Peyer's patch (tissue), 4 donors: ENCODE results near the gene KIF5B. TPM values are rescaled to one million over a fixed set of nuclear protein-coding genes. Genes with fewer than 3 reads are reported as not detected.

Experiments
- DNase-seq, 3 donors: peaks; one replicate each; pipeline ENCODE4 v3.0.0-alpha.2; 2017 to 2019
- H3K27ac ChIP-seq, 4 donors: fragments of 200-600 bp; sonication (generic); one replicate each; pipeline ENCODE4 v1.5.1; 2016 to 2019
- H3K27me3 ChIP-seq, 2 donors: fragments of 200-600 bp; sonication (generic); one replicate each; pipeline ENCODE4 v1.5.1; 2019
- H3K36me3 ChIP-seq, 3 donors: fragments of 200-600 bp; sonication (generic); one replicate each; pipeline ENCODE4 v1.5.1; 2016 to 2019
- H3K4me1 ChIP-seq, 4 donors: fragments of 200-600 bp; sonication (generic); one replicate each; pipeline ENCODE4 v1.5.1; 2016 to 2019
- H3K4me3 ChIP-seq, 4 donors: fragments of 200-600 bp; sonication (generic); 1 replicate in 3 of 4; 2 replicates in 1 of 4; pipeline ENCODE4 v1.5.1; 2016 to 2019; ENCODE audit warnings: mild to moderate bottlenecking in 1 of 4
- H3K9me3 ChIP-seq, 4 donors: fragments of 200-600 bp; sonication (generic); one replicate each; pipeline ENCODE4 v1.5.1; 2016 to 2019; ENCODE audit warnings: mild to moderate bottlenecking in 1 of 4
- CTCF ChIP-seq, 6 experiments: fragments of 450-650 bp in 4 of 6; fragments of 200-600 bp in 2 of 6; sonication (generic) in 1 of 6; IDR thresholded peaks; one replicate each; pipeline ENCODE4 v1.5.1; 2017 to 2019; ENCODE audit warnings: antibody characterized with exemption in 6 of 6, mild to moderate bottlenecking in 3 of 6, moderate library complexity in 1 of 6
- POLR2A ChIP-seq, 2 donors: fragments of 450-650 bp; IDR thresholded peaks; one replicate each; pipeline ENCODE4 v1.5.1; 2017; ENCODE audit warnings: antibody characterized with exemption in 2 of 2, mild to moderate bottlenecking in 2 of 2, moderate library complexity in 2 of 2
- total RNA-seq, 4 donors: library from RNA; depleted of rRNA; stranded (reverse); fragments of >200 nt; gene quantifications; one replicate each; pipeline ENCODE4 v1.1.0, GENCODE V29; 2016

The KIF5B gene
- total RNA-seq, 4 donors from 2014 or later = 69.1 to 124 (median 83.9) TPM

GRCh38 chr10:32036922-32037321 is 19.3 kb downstream of the KIF5B start:
- Histone ChIP-seq H3K4me1 (peaks cover 0 to 15% (median 0%) of the 10 kb centered on the region in 4 donors), H3K27me3 (no peaks in the 10 kb centered on the region), H3K4me3 (no peak overlapping the region), H3K27ac (no peak overlapping the region), H3K36me3 (peaks cover 0 to 72% (median 4%) of the 10 kb centered on the region in 3 donors), H3K9me3 (no peaks in the 10 kb centered on the region)
- TF ChIP-seq POLR2A (IDR thresholded peaks at IDR 0.05) (no peak), CTCF (IDR thresholded peaks at IDR 0.05) (no peak)
- no peak for DNase-seq

- Histone ChIP-seq H3K36me3 (peaks cover 0 to 91% (median 4%) of the 10 kb centered on the region in 3 donors), H3K27me3 (no peaks in the 10 kb centered on the region), H3K4me1 (no peaks in the 10 kb centered on the region), H3K4me3 (no peak overlapping the region), H3K9me3 (no peaks in the 10 kb centered on the region), H3K27ac (no peak overlapping the region)
- TF ChIP-seq CTCF (IDR thresholded peaks at IDR 0.05) = no peak
- TF ChIP-seq POLR2A (IDR thresholded peaks at IDR 0.05) = no peak
- DNase-seq = no peak
These were observed 21.2 kb downstream of the KIF5B start for GRCh38 chr10:32035038-32035437.

GRCh38 chr10:32033171-32033570 is 23.1 kb downstream of the KIF5B start:
- Histone ChIP-seq H3K9me3 (no peaks in the 10 kb centered on the region), H3K36me3 (peaks cover 0 to 100% (median 4%) of the 10 kb centered on the region in 3 donors), H3K27me3 (no peaks in the 10 kb centered on the region), H3K4me1 (no peaks in the 10 kb centered on the region), H3K27ac (no peak overlapping the region), H3K4me3 (no peak overlapping the region)
- no peak for TF ChIP-seq POLR2A (IDR thresholded peaks at IDR 0.05)
- no peak for TF ChIP-seq CTCF (IDR thresholded peaks at IDR 0.05)
- no peak for DNase-seq

GRCh38 chr10:32031920-32032319 is 24.3 kb downstream of the KIF5B start:
- no peak for DNase-seq
- no peak overlapping the region for H3K4me3 ChIP-seq
- no peak for TF ChIP-seq POLR2A (IDR thresholded peaks at IDR 0.05)
- TF ChIP-seq CTCF (IDR thresholded peaks at IDR 0.05) = no peak

GRCh38 chr10:32031424-32031823 is 24.8 kb downstream of the KIF5B start:
- TF ChIP-seq POLR2A (IDR thresholded peaks at IDR 0.05) (no peak), CTCF (IDR thresholded peaks at IDR 0.05) (no peak)
- Histone ChIP-seq H3K36me3 (peaks cover 0 to 96% (median 0%) of the 10 kb centered on the region in 3 donors), H3K27me3 (no peaks in the 10 kb centered on the region), H3K9me3 (no peaks in the 10 kb centered on the region), H3K4me3 (no peak overlapping the region), H3K27ac (no peak overlapping the region), H3K4me1 (no peaks in the 10 kb centered on the region)
- DNase-seq = no peak

More at GRCh38 chr10:32031920-32032319, 24.3 kb downstream of the KIF5B start:
- H3K27me3 ChIP-seq = no peaks in the 10 kb centered on the region
- H3K36me3 ChIP-seq = peaks cover 0 to 100% (median 0%) of the 10 kb centered on the region in 3 donors
- no peaks in the 10 kb centered on the region for H3K4me1 ChIP-seq
- H3K27ac ChIP-seq = no peak overlapping the region
- no peaks in the 10 kb centered on the region for H3K9me3 ChIP-seq

- TF ChIP-seq POLR2A (IDR thresholded peaks at IDR 0.05) (no peak), CTCF (IDR thresholded peaks at IDR 0.05) (no peak)
- Histone ChIP-seq H3K4me3 (no peak overlapping the region), H3K4me1 (no peaks in the 10 kb centered on the region), H3K36me3 (peaks cover 0 to 86% (median 0%) of the 10 kb centered on the region in 3 donors), H3K27me3 (no peaks in the 10 kb centered on the region), H3K9me3 (no peaks in the 10 kb centered on the region), H3K27ac (no peak overlapping the region)
- DNase-seq = no peak
These were observed 27.5 kb downstream of the KIF5B start for GRCh38 chr10:32028710-32029109.
